ENCODE measurements around the gene COL28A1.

The COL28A1 gene

DNA sequence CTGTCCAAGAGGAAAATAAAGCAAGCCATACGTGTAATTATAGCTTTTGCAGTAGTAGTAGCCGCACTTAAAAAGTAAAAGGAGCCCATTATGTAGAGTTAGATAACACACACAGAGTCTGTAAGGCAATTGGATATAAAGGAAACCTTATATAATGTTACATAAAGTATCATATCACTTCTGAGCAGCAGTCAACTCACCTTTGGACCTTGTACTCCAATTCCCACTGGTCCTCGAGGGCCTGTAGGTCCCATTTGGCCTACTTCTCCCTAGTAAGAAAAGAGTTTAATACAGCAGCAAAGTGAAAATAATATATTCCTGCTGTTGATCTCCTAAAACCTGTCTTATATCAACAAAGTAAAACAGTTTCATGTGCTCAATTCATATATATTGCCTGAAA, 83.6 kb downstream of the COL28A1 start:
- no peak for DNase-seq

DNA sequence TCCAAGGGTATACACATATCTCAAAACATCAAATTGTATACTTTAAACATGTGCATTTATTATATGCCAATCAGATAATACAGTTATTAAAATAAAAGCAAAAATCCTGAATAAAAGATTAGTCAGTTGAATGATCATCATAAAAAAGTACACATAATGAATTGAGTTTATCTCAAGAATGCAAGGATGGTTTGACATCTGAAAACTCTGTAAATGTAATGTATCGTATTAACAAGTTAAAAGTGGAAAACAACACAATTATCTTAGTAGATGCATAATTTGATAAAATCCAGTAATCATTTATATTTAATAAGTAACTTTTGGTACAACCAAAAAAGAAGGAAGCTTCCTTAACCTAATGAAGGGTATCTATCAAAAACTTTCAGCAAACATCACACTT, 86.6 kb downstream of the COL28A1 start:
- no peak for DNase-seq

DNA sequence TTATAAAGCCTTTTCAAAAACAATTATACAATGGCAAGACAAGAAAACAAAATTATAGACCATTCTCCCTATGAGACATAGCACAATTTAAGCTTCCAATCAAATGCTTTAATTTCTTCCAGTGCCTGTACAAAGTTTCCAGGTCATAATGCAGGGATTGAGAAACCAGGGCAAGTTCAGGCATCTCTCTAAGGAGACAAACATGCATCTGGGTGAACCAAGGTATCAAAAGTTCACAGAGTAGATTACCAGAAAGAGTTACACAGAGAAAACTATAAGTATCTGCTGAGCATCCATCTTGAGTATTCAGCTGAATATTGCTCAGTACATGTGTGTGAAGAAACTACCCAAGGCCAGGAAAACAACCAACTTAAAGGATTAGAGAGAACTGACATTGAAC, 89.1 kb downstream of the COL28A1 start:
- no peak for DNase-seq

DNA sequence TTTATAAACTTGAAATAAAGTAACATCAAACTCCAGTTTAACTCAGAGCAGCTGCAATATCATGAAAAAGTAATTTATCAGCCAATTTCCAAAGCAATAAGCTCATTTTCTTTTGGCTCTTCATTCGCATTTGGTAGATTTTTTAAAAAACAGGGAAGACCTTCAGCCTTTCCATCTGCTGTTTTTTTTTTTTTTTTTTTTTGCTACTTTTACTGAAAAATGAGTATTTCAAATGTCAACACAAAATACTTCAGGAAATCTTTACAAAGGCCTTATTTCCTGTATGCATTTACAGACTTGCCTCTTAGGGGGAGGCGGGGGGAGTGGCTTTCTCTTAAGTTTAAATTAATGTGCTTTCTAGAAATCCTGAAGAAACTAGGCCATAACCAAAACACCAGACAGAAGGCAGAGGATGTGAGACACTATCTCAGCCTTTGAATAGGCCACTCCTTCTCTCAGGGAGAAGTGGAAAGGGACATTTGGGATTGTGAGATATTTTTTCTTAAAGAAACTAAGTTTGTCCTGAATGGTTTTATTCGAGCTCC, 91.8 kb downstream of the COL28A1 start:
- no peak for DNase-seq

DNA sequence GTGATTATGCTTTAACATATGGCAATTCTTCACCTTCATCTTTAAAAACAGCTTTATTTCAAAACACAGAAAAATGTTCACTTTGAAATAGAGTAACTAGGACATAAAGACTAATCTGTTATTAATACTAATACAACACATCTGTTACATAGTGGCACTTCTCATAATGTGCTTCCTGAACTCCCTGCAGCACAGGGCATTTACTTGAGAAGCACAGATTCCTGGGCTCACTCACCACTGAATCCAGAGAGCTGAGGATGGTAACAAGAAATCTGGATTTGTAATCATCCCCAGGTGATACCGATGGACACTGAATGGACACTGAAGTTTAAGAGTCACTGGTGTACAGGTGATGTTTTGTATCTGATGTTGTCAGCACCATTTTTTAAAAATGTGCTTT, 96.1 kb downstream of the COL28A1 start:
- DNase-seq: no peak

DNA sequence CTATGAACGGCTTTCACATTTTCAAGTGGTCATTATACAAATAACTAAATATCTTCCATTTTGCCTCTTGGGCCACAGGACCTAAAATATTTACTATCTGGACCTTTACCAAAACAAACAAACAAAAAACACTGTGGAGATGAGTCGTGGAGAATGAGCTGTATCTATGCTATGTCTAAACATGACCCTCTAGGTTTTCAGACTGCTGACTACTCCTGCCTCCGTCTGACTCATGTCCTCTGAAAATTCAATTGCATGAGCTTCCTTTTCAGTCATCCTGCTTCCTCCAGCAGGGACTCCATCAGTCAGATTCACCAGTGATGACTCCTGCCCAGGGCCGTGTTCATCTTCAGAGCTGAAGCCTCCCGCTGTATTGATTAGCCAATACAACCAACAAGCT, 96.8 kb downstream of the COL28A1 start:
- DNase-seq: no peak

DNA sequence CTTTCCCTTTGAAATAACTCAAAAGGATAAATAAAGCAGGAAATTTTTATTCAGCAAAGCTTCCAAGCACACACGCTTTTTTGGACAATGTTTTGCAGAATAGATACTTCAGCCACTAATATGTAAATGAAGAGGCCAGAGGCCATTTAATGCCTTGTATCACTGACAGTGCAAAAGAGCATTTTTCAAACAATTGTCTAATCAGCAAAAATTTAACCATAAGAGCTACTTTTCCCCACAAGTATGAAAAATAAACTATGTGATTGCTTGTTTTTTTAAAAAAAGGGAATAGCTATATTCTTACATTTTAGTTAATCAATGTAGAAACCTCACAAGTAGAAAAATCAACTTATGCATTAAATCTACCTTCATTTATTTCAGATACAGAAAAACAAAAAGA, 99.7 kb downstream of the COL28A1 start:
- DNase-seq: no peak

DNA sequence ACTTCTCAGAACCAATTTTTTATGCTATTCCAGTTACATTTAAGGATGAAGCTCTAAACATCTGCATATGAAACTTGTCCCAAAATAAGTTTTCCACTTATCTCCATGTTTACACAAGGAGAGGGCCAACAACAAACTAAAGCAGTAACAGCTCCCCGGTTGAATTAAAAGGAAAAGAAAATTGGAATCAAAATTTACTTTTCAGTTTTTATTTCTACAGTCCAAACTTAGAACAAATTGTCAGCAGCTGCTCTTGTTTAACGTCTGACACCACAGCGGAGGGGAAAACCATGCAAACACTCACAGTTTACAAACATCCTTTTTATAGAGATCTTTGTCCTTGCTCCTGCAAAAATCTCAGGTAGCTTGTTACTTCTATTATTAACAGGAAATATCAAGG, 101.3 kb downstream of the COL28A1 start:
- DNase-seq: no peak

DNA sequence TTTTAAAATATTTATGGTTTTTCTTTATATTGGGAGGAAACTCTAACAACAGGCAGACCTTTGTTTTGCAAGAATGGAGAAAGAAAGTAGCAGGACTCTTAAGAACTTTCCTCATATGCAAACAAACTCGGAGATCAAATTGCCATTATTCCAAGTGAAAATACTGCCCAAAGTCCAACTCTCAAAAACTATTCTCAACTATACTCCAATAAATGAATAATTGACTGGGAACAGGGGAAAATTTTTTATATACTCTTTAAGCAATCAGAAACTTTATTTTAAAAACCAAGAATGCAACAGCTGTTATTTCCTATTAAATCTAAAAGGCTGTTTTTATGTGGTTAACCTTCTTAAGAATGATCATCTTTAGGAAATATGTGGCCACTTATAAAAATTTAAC, 101.9 kb downstream of the COL28A1 start:
- no peak for DNase-seq

DNA sequence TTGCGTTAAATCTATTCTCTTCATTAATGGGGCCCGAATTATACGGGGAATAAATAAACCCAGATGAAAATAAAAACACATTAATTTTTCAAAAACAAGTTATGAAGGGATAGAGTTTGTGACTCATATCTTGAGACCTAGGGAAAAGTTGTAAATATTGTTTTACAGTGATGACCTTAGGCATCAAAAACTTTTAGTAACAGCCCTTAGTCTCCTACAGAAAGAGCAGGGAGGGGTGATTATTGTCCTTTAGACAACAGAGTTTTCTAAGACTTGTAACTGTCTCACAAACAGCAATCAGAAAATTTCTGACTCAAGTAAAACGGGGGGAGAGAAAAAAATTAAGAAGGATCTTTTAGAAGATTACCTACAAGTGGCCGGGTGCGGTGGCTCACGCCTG, 102.7 kb downstream of the COL28A1 start:
- no peak for DNase-seq

DNA sequence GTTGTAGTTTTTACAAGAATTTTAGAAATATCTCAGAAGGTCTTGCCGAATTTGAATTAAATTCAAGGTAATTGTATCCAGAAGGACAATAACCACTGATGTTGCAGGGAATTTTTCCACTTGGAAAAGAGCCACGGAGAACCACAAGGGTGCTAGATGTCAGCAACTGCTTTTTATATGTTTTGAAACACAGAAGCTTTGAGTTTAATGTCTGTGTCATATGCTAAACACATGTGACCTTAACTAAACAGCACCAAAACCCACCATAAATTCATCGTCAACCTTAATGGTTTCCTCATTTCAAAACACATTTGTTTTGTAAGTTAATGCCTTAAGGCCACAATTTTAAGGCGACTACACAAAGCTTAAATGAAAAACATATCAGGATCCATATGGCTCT, 106.9 kb downstream of the COL28A1 start:
- no peak for DNase-seq

DNA sequence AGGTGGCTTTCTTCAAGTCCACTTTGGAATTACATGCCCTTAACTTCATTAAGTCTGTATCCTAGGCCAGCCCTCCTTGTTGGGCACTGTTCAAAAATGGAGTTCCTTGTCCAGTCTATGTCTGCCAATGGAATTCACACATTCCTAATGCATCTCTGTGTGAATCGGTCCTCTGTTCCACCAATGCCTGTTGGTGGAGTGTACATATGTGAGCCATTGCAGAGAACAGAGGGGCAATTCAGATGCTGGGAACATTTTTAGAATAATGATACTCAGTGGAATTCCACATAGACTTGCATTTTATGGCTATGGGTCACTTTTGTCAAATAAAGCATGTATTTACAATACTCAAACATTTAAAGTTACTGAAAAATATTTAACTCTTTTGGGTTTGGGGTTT, 108.3 kb downstream of the COL28A1 start:
- no peak for DNase-seq

DNA sequence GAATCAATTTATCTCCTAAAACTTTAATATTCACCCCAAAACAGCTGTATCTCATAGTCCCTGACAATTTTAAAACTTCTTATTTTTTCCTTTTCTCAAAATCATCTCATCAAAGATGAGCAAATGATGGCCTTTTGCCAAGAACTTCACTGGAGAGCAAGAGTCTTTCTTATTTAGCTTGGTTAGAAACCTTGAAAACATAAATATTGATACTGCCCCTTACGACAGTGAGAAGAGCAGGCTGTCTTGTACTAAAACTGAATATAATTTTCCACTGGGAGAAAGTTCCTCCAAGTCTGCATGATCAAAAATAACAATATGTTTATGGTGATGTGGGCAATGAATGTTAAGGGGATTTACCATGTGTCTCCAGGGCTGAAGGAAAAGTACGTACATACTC, 109.0 kb downstream of the COL28A1 start:
- no peak for DNase-seq

DNA sequence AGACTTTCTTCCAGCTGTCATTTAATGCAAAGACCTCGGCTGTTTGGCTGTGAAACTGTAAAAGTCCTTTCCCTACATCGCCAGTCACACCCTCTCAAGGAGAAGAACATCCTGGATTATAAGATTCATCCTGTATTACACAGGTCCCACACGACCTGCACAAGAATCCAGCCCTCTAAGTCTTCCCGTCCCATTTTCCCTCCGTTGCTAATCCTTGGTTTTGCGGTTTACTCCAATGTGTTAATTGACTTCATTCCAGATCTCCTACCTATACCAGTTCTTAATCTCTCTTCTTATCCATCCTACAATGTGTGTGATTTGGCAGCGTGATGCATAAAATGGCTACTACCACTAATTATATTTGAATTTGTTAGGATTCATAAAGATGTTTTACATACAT, 110.4 kb downstream of the COL28A1 start:
- DNase-seq: no peak

DNA sequence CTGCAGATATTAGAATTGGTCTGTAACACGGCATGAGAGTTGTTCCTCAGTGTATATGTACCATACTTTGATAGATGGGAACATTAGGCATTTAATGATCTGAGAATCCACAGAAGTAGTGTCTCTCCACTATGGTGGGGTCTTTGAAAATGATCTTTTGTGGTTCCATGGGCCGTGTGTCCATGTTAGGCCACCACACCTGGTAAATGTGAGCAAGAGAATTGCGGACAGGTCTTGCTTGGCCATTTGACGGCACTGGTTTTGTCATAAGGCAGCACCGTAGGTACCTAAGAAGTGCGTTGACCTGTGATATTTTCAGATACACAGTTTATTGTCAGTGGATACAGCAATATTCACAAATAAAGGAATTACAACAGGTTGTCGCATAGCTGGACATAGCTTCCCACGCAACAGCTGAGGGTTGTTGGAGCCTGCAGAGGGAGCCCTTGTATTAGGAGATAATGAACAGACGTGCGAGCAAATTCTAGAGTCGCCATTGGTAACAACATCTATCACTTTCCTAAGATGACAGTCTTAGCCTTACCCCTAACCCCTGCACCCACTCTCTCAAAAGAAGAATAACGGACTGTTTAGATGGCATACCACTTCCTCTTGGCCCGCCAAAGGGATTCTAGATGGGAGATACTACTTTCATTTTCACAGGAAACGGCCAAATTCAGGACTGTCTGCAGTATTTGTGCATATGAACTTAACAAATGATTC, 111.4 kb downstream of the COL28A1 start:
- peak; percentile 39 for DNase-seq

DNA sequence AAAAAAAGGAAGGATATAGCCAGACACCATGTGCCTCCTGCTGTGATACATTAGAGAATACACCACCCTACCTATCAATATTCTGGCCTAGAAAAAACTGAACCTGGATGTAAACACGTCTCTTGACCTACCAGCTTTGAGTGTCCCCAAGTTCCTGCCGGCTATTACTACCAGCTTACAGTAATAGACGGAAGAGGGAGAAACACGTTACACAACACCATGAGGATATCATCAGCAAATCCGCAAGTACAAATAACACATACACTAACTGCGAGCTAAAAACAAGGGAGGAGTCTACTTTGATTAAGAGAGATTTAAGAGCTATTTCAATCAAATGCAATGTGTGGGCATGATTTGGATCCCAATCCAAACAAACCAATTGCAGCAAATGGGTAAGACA, 113.0 kb downstream of the COL28A1 start:
- no peak for DNase-seq

DNA sequence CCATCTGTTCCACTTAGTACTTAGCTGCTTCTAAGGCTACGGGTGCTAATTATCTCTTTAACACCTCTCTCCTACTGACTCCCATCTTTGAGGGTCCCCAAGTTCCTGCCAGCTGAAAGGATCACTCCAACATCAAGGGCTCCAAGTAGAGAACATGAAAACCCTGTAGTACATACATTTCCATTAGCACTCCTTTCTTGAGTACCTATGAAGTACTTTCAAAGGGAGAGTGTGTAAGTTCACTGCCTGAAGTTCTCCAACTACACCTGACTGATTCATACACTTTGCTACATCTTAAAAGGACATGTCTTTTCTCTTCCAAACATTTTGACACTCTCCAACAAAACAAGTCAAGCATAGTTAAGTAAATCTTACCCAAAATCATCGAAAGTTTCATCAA, 113.8 kb downstream of the COL28A1 start:
- DNase-seq: no peak

DNA sequence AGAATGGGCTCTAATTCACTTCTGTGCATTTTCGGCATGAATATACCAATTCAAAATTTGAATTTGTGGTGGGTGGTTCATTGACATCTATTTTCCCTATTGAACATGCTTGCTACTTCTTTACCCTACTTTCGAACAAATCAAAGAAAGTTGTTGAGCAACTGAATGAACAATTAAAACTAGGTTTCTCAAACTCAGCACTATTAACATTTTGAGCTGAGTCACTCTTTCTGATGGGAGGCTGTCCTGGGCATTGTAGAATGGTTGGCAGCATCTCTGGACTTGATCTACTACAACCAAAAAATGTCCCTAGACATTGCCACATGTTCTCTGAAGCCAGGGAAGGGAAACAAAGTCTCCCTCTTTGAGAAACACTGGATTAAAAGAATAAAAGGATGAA, 116.7 kb downstream of the COL28A1 start:
- no peak for DNase-seq

DNA sequence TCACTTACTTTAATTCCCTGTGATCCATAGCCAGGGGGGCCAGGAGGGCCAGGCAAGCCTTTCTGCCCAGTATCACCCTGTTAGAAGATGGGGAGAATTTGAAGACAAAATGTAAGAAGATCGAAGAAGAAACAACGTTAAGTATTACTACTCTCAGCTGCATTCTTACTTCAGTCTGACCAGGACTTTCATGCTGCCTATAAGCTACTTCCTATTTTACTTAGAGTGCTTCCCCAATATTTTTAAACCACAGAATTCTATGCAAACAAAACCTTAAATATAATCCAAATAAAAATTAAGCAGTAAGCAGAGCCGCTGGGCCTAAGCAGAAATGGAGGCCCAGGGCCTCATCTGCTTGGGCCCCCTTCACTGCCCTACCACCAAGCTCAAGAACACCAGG, 117.8 kb downstream of the COL28A1 start:
- DNase-seq: no peak

DNA sequence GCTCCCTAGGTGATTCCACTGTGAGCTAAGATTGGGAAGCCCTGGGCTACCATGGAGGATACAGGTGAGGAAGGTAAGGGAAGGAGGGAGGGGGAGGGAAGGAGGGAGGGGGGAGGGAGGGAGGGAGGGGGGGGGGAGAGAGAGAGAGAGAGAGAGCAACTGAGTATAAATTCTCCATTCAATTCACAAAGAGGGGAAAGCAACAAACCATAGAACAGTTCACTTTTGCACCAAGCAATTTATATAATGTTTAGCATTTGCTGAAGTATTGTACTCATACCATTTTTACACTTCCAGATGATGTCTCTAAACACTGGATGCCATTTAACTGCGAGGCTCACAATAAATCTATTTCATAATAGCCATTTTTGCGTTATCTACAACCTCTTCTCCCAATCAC, 118.3 kb downstream of the COL28A1 start:
- no peak for DNase-seq

DNA sequence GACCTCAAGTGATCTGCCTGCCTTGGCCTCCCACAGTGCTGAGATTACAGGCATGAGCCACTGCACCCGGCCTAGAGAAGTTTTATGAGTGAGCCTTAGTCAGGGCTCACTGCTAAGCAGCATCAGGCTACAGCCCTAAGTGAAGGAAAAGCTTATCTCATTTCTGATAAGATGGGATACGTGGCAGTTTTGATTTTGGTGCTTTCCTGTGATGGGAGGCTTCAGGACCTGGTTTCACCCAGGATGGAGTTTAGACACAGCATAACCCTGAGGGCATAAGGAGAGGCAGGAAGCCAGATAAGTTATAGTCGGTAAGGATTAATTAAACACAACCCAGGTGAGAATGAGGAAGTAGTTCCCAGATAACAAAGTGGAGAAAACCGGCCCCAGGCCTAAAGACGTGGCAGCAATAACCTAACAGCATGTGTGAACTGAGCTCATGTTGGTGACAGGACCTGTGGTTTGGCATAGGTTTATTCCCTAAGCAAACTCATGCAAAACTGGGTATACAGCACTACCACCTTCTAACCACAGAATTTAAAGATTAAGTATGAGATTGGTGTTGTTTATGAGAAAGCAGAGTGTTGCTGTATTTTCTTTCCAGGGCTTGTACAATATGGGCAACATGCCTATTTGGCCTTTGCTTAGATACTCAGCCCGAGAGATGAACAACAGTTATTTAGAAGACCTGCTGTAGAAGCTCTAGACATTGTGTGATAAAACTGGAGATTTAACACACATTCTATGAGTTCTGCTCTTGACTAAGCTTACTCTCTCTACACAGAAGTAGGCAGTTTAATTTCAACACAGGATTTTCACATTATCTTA, 119.4 kb downstream of the COL28A1 start:
- DNase-seq: no peak

DNA sequence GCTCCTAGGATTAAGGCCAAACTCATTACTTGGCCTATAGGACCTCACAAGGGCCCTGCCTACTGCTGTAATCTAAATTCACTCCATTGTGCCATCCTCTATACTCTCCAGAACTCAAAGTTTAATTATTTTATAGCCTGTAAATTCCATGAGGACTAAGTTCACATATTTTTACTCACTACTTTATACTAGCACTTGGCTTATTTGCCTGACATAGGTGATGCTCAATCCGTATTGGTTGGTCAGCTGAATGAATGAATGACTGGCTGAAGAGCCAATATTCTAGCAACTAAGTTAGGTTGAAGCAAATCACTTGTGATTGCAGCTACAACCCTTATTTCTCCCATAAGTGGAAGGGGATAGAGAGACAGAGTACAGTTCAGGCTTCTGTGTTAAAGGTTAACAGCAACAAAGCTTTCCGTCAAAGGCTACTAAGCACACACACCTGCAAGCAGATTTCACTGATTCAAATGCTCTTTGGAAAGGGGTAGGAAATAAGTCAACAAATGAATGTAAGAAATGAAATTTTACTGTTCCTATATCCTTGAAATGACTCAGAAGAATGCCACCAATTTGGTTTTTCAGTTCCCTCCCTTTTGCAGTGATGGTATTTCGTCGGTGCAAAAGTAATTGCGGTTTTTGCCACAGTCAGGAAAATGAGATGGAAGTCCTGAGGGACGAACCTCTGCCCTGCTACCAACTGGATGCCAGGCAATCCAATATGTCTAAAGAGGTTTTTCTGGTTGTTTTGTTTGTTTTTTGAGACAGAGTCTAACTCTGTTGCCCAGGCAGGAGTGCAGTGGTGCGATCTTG, 120.7 kb downstream of the COL28A1 start:
- no peak for DNase-seq

DNA sequence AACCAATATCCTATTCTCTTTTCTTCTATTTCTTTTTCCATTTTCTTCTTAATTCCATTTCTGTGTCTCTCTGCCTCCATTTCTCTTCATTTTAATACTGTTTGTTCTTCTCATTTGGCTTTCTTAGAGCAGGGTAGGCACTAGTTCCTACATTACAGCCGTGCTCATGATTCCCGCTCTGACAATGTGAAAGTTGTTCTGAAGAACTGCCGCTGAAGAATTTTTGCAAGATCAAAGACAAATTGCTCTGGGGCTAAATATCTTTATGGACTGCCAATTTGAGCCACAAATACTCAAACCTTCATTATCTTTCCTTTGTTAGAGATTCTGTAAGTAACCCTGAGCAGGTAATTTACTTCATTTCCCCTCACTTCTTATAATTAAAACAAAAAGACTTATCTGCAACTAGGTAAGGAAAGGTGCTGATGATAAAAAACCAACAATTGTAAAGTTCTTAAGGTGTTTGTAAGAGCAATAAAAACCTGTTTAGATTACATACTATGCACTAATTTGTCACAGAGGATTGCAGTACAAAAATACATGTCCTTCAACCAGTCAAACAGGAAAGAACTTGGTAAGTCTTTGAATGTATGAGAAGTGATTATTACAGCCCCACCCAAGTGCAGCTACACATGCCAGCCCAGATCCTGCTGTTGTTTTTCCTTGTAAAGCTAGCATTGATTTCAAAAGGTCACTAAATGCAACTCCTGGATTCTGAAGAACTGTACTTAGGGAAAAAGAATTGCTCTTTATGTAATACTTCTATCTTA, 127.5 kb downstream of the COL28A1 start:
- DNase-seq: no peak
